Kidney (tissue), 14 donors: ENCODE measurements around the gene SLC38A8. TPM values are rescaled to one million over a fixed set of nuclear protein-coding genes. Genes with fewer than 3 reads are reported as not detected.

ENCODE experiments used
- DNase-seq, 5 donors: peaks; one replicate each; pipeline ENCODE4 v3.0.0-alpha.2; 2013 to 2020
- FAIRE-seq: peaks from 2 replicates; lab custom pipeline; 2012; peaks lifted over from hg19 to GRCh38; lab: Jason Lieb, UNC
- H3K27ac ChIP-seq, 2 donors: one replicate each; pipeline ENCODE4 v1.7.0; 2013; ENCODE audit warnings: low read depth in 2 of 2, low read length in 2 of 2, inconsistent platforms in 1 of 2
- H3K27me3 ChIP-seq: one replicate; pipeline ENCODE4 v1.7.1; 2013; ENCODE audit warnings: low read length, inconsistent platforms; ENCODE audit not compliant: control insufficient read depth, insufficient read depth
- H3K36me3 ChIP-seq, 3 donors: one replicate each; pipeline versions ENCODE4 v1.7.0 to v1.7.1; 2013; ENCODE audit warnings: low read length in 3 of 3, control low read depth in 1 of 3, inconsistent platforms in 1 of 3; ENCODE audit not compliant: insufficient read depth in 3 of 3, control insufficient read depth in 2 of 3
- H3K4me1 ChIP-seq, 3 donors: one replicate each; pipeline versions ENCODE4 v1.7.0 to v1.7.1; 2013; ENCODE audit warnings: low read length in 3 of 3, inconsistent platforms in 1 of 3, low read depth in 1 of 3; ENCODE audit not compliant: control insufficient read depth in 2 of 3, insufficient read depth in 2 of 3
- H3K4me3 ChIP-seq, 3 donors: one replicate each; pipeline versions ENCODE4 v1.7.0 to v1.8.1; 2013; ENCODE audit warnings: low read length in 3 of 3, control low read depth in 1 of 3, inconsistent platforms in 1 of 3
- H3K9ac ChIP-seq, 3 donors: one replicate each; pipeline versions ENCODE4 v1.7.0 to v1.7.1; 2013; ENCODE audit warnings: low read length in 3 of 3, control low read depth in 1 of 3, inconsistent platforms in 1 of 3
- H3K9me3 ChIP-seq, 3 donors: one replicate each; pipeline versions ENCODE4 v1.7.0 to v1.7.1; 2013; ENCODE audit warnings: low read length in 3 of 3, control low read depth in 1 of 3, inconsistent platforms in 1 of 3; ENCODE audit not compliant: control insufficient read depth in 2 of 3, insufficient read depth in 1 of 3
- intact Hi-C: fragments of 100-400 bp; cut with DNase I; formaldehyde crosslinking; loops from one replicate; pipeline ENCODE4 v1.11.1; 2022
- polyA plus RNA-seq: library from polyadenylated mRNA; stranded (reverse); fragments of 350-450 nt; fragmentation: Illumina TruSeq; extraction: RNeasy Lipid Tissue Mini Kit (QIAGEN cat#74804); gene quantifications from one replicate; pipeline ENCODE4 v1.2.3, GENCODE V29; 2014; ENCODE audit warnings: low read depth, low replicate concordance; ENCODE audit not compliant: insufficient read depth
- total RNA-seq: library from RNA; stranded (reverse); fragmentation: NEBNext Ultra II Directional; extraction: Animal tissue kit (Norgen Biotek cat#: 25700); gene quantifications from one replicate; pipeline ENCODE4 v1.2.1, GENCODE V29; 2021
- TF ChIP-seq, protein P1 (sequence below): IDR thresholded peaks from 3 replicates; pipeline ENCODE4 v1.5.1; 2012; ENCODE audit warnings: mild to moderate bottlenecking, moderate library complexity, borderline replicate concordance; ENCODE audit not compliant: insufficient read depth; ENCODE audit errors: extremely low read depth
- donor health status: control.
- donor health status: control.
- donor health status: control.
- donor health status: control.
- donor health status: control.
- donor health status: DM: yes; HTN: yes; CAD: no.
- donor health status: Normal renal cell carcinoma (clear cell type).

The SLC38A8 gene
- total and polyA plus RNA-seq, 2 donors from 2014 or later: 0.30 TPM; not detected in 1

DNA sequence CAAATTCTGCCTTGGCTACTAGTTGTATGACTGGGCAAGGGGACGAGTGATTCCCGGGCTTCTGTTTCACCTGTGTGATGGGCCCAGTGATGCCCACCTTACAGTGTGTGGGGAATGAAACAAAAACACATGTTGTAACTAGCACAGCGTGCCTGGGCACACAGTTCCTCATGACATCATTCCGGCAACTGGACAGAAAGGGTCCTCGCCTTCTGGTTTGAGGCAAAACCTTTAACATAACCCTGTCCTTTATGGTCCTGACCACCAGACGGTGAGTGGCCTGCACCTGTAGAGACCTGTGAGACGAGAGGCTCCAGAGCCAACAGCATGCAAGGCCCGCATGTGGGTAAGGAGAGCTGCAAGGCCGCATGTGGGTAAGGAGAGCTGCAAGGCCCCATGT, 7.7 kb upstream of the SLC38A8 start:
- DNase-seq (peak in 1 of 5 donors; percentile 31), FAIRE-seq (no peak)
- Histone ChIP-seq H3K9me3 (no peaks in the 10 kb centered on the region), H3K9ac (no peak overlapping the region), H3K27me3 (no peaks in the 10 kb centered on the region), H3K36me3 (peaks cover 0 to 24% (median 20%) of the 10 kb centered on the region in 3 donors), H3K4me3 (no peak overlapping the region), H3K4me1 (no peaks in the 10 kb centered on the region), H3K27ac (no peak overlapping the region)
- intact Hi-C loops: loop anchor here (10.0 kb wide), 1 partner anchor 86 kb away; the partner anchor contains the start of gene NECAB2
- TF ChIP-seq, protein P1, sequence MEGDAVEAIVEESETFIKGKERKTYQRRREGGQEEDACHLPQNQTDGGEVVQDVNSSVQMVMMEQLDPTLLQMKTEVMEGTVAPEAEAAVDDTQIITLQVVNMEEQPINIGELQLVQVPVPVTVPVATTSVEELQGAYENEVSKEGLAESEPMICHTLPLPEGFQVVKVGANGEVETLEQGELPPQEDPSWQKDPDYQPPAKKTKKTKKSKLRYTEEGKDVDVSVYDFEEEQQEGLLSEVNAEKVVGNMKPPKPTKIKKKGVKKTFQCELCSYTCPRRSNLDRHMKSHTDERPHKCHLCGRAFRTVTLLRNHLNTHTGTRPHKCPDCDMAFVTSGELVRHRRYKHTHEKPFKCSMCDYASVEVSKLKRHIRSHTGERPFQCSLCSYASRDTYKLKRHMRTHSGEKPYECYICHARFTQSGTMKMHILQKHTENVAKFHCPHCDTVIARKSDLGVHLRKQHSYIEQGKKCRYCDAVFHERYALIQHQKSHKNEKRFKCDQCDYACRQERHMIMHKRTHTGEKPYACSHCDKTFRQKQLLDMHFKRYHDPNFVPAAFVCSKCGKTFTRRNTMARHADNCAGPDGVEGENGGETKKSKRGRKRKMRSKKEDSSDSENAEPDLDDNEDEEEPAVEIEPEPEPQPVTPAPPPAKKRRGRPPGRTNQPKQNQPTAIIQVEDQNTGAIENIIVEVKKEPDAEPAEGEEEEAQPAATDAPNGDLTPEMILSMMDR: no peak

DNA sequence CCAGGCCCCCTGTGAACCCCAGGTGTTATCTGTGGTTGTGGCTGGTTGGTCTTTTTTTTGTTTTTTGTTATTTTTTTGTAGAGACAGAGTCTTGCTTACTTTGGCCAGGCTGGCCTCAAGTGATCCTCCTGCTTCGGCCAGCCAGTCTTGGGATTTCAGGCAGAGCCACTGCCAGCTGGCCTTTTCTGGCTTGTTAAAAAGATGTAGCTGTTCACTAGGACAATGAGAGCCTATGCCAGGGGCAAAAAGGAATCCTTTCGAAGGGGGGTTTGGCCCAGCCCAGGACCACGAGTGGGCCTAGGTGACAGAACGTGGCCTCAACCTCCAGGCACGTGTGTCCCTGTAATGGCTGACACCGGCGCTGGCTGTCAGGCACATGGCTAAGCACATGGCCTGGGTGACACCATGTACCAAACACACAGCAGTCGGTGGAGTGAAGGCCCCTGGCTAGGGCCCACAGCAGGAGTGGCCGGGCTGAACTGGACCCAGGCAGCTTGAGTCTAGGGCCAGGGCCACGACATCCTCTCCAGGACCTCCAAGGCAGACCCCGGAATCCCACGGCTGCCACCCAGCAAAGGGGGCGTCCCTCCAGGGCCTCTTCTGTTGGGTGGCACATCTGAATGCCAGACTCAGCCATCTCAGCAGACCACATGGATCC, 6.9 kb upstream of the SLC38A8 start:
- no peak overlapping the region for H3K9ac ChIP-seq
- no peak overlapping the region for H3K4me3 ChIP-seq
- DNase-seq: peak in 2 of 5 donors; percentile 26 to 71
- H3K27ac ChIP-seq: no peak overlapping the region
- no peak for FAIRE-seq
- H3K36me3 ChIP-seq: peaks cover 0 to 18% (median 15%) of the 10 kb centered on the region in 3 donors
- no peaks in the 10 kb centered on the region for H3K27me3 ChIP-seq
- intact Hi-C loops: loop anchor here (10.0 kb wide), 1 partner anchor 85 kb away; the partner anchor contains the start of gene NECAB2
- TF ChIP-seq, protein P1: no peak
- H3K9me3 ChIP-seq: no peaks in the 10 kb centered on the region
- no peaks in the 10 kb centered on the region for H3K4me1 ChIP-seq

DNA sequence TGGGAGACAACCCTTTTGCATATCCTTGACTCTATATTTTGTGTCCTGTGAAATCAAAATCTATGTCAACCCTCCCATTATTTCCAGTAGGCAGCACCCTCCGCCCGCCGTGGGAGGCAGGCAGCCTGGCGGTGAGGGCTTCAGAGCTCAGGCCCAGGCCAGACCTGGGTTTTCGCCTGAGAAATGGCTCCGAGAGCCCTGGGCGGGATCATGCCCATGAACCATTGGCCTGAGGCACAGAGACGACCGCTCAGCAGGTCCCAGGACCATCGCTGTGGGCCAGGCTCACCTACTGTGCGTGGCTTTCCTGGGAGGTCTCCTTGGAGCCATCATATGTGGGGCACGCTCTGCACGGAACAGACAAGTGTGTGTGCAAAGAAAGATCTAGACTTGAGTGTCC, 6.3 kb upstream of the SLC38A8 start:
- Histone ChIP-seq H3K4me1 (no peaks in the 10 kb centered on the region), H3K27me3 (no peaks in the 10 kb centered on the region), H3K9me3 (no peaks in the 10 kb centered on the region), H3K36me3 (peaks cover 0 to 13% (median 12%) of the 10 kb centered on the region in 3 donors), H3K27ac (no peak overlapping the region), H3K9ac (no peak overlapping the region), H3K4me3 (no peak overlapping the region)
- DNase-seq (peak in 2 of 5 donors; percentile 23 to 30), FAIRE-seq (no peak)
- intact Hi-C loops: no loop called here
- TF ChIP-seq, protein P1: no peak
